NAMALWA (cell line): ENCODE data around the gene USP32.

ENCODE experiments used
- DNase-seq: peaks from one replicate; pipeline ENCODE4 v3.0.0-alpha.2; 2015; ENCODE audit warnings: low spot score

The USP32 gene

GRCh38 chr17:60134396-60135150, 257.4 kb downstream of the USP32 start:
- DNase-seq: no peak

GRCh38 chr17:60130466-60130865, 261.5 kb downstream of the USP32 start:
- no peak for DNase-seq

- DNase-seq: no peak
Measured at GRCh38 chr17:60129164-60129563, 262.8 kb downstream of the USP32 start.
